AG04449 (cell line): ENCODE measurements around the gene SMC6.

Source experiments
- CTCF ChIA-PET: fragments of 350-600 bp; formaldehyde crosslinking; extraction: SDS; loops from one replicate; lab custom pipeline; 2021; ENCODE audit warnings: antibody characterized with exemption; lab: Yijun Ruan, JAX
- POLR2A ChIA-PET: fragments of 400-600, 350-600 bp; formaldehyde crosslinking; extraction: SDS; loops from one replicate; lab custom pipeline; 2020; ENCODE audit warnings: antibody characterized with exemption, inconsistent platforms; lab: Yijun Ruan, JAX
- DNase-seq: peaks from one replicate; pipeline ENCODE4 v3.0.0-alpha.2; 2010; ENCODE audit warnings: low read depth, low spot score
- H3K4me3 ChIP-seq: 2 replicates; pipeline ENCODE4 v1.5.1; 2011; ENCODE audit warnings: low read depth, mild to moderate bottlenecking, control low read depth, low read length
- CTCF ChIP-seq: IDR thresholded peaks from one replicate; pipeline ENCODE4 v1.5.1; 2011; ENCODE audit warnings: mild to moderate bottlenecking, moderate library complexity, low read length, control low read depth, inconsistent platforms; ENCODE audit not compliant: insufficient read depth; ENCODE audit errors: missing control alignments

The SMC6 gene

DNA sequence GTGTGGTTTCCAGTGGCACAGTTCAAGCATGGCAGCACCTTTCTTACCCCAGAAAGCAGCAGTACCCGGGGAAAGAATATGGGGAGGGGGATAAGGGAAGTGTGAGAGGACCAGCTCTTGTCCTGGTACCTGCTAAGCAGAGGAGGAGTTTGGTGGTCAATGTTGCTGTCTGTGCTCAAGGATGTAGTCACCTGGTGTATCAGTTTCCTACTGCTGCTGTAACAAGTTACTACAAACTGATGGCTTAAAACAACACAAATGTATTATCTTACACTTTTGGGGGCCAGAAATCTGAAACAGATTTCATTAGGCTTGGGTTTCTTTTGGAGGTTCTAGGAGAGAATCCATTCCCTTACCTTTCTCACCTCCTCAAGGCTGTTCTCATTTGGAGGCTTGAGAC, 135.7 kb downstream of the SMC6 start:
- POLR2A ChIA-PET, result no interaction called here
- H3K4me3 ChIP-seq, result no peak overlapping the region
- no peak for TF ChIP-seq CTCF
- no peak for DNase-seq
- CTCF ChIA-PET, result no interaction called here

DNA sequence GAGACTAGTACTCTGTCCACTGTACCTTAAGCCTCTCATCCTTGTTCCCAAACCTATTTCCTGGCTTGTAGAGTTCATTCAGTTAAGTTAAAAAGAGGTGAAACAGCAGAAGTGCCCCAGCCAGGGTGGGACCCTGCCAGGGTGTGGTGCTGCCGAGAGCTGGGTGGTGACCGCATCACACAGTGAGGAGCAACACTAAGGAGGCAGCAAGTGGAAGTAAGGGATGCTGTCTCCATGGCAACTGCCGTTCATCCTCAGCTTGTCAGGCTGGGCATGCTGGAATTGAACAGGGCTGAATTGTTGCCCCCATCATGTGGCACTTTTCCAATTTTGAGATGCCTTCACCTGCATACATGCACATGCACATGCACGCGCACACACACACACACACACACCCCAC, 136.1 kb downstream of the SMC6 start:
- no peak overlapping the region for H3K4me3 ChIP-seq
- ChIA-PET POLR2A (no interaction called here), CTCF (interaction anchor here (1.4 kb wide), 1 partner anchor 26 kb away, joined by 6 read pairs; no protein-coding TSS in a partner anchor)
- DNase-seq, result no peak
- TF ChIP-seq CTCF, result no peak

- DNase-seq, result no peak
- CTCF ChIA-PET, result interaction anchor here (1.4 to 1.5 kb wide), 2 partner anchors 13 to 27 kb away, joined by 3 to 6 read pairs; no protein-coding TSS in a partner anchor
- no peak for TF ChIP-seq CTCF
- POLR2A ChIA-PET, result no interaction called here
- H3K4me3 ChIP-seq, result no peak overlapping the region
Observed at GRCh38 chr2:17616405-17616804, 137.2 kb downstream of the SMC6 start.

DNA sequence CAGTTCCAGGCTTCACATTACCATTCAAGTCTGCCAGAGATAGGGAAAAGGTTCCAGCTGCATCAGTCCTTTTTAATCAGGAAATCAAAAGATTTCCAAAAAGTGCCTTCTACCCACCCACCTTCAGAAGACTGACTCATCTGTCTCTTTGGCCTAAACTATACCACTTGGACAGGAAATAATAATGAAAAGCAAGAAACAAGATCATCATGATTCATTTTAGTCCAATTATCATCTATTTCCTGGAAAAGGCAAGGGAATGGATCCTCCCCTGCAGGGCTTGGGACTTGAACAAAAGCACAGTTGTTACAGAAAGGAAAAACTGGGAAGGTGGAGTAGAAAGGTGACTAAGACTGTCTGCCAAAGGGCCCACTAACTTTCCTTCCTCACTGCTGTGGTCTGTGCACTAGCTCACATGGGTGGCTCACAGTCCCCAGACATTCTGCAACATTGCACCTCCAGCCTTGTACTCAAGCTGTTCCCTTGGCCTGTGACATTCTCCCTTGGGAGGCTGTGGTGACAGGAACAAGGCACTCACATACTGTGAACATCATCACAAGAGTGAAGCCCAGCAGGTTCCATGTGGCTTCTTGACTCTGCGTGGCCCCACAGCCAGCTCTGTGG, 137.8 kb downstream of the SMC6 start:
- H3K4me3 ChIP-seq, result no peak overlapping the region

GRCh38 chr2:17615147-17615546, 138.5 kb downstream of the SMC6 start:
- ChIA-PET POLR2A (no interaction called here), CTCF (interaction anchor here (0.7 to 0.8 kb wide), 2 partner anchors 31 kb away, joined by 3 to 4 read pairs; no protein-coding TSS in a partner anchor)
- DNase-seq, result no peak
- no peak overlapping the region for H3K4me3 ChIP-seq
- TF ChIP-seq CTCF, result no peak

More for the DNA sequence above, 137.8 kb downstream of the SMC6 start:
- no peak for TF ChIP-seq CTCF
- DNase-seq, result no peak
- ChIA-PET POLR2A (no interaction called here), CTCF (interaction anchor here (0.8 to 1.5 kb wide), 3 partner anchors 13 to 30 kb away, joined by 3 to 6 read pairs (median 3); no protein-coding TSS in a partner anchor)

- ChIA-PET POLR2A (no interaction called here), CTCF (interaction anchor here (0.7 kb wide), 1 partner anchor 32 kb away, joined by 4 read pairs; no protein-coding TSS in a partner anchor)
- DNase-seq, result no peak
- H3K4me3 ChIP-seq, result no peak overlapping the region
- no peak for TF ChIP-seq CTCF
Observed at GRCh38 chr2:17614174-17614930, 139.3 kb downstream of the SMC6 start.
